Activated B cell treated with CpG ODN at 0.5 μM for 24 hours (primary cell): ENCODE data around the gene CELSR1. TPM values are rescaled to one million over a fixed set of nuclear protein-coding genes. Genes with fewer than 3 reads are reported as not detected.

Experiments
- ATAC-seq: fragments of 200-7000 bp; cut with Tn5 transposase; one replicate; pipeline ENCODE4 v1.10.0; 2021; ENCODE audit warnings: low read depth, mild to moderate bottlenecking, moderate library complexity
- CTCF ChIA-PET: fragments of 350-600 bp; sonication (Branson Sonifier 250); formaldehyde crosslinking; loops from one replicate; lab custom pipeline; 2021; ENCODE audit warnings: antibody characterized with exemption; lab: Charles Lee
- POLR2A ChIA-PET: fragments of 350-600 bp; sonication (Branson Sonifier 250); formaldehyde crosslinking; loops from one replicate; lab custom pipeline; 2021; ENCODE audit warnings: antibody characterized with exemption; lab: Charles Lee
- DNase-seq: peaks from one replicate; pipeline ENCODE4 v3.0.0; 2022
- H3K27ac Mint-ChIP-seq: one replicate; pipeline ENCODE4 v1.8.0; 2020; ENCODE audit warnings: mixed read lengths
- H3K27me3 Mint-ChIP-seq: one replicate; pipeline ENCODE4 v1.8.0; 2021; ENCODE audit warnings: mixed read lengths
- H3K36me3 Mint-ChIP-seq: one replicate; pipeline ENCODE4 v1.8.0; 2021; ENCODE audit warnings: low read depth, mixed read lengths
- H3K4me1 Mint-ChIP-seq: one replicate; pipeline ENCODE4 v1.8.0; 2021; ENCODE audit warnings: mixed read lengths
- H3K4me3 Mint-ChIP-seq: one replicate; pipeline ENCODE4 v1.8.0; 2020; ENCODE audit warnings: mild to moderate bottlenecking, mixed read lengths
- H3K9me3 Mint-ChIP-seq: one replicate; pipeline ENCODE4 v1.8.0; 2020; ENCODE audit warnings: mixed read lengths
- intact Hi-C: fragments of 100-400 bp; cut with micrococcal nuclease; formaldehyde crosslinking; loops from one replicate; pipeline ENCODE4 v1.15.1; 2024
- total RNA-seq: library from RNA; stranded (reverse); gene quantifications from 2 replicates; pipeline ENCODE4 v1.2.3, GENCODE V29; 2022
- TF ChIP-seq, protein P1 (sequence below): fragments of 200-600 bp; IDR thresholded peaks from one replicate; pipeline ENCODE4 v1.8.0; 2022; ENCODE audit warnings: antibody characterized with exemption, mild to moderate bottlenecking

CELSR1 gene
- total RNA-seq, 1 donor from 2014 or later: 12.3 TPM

DNA sequence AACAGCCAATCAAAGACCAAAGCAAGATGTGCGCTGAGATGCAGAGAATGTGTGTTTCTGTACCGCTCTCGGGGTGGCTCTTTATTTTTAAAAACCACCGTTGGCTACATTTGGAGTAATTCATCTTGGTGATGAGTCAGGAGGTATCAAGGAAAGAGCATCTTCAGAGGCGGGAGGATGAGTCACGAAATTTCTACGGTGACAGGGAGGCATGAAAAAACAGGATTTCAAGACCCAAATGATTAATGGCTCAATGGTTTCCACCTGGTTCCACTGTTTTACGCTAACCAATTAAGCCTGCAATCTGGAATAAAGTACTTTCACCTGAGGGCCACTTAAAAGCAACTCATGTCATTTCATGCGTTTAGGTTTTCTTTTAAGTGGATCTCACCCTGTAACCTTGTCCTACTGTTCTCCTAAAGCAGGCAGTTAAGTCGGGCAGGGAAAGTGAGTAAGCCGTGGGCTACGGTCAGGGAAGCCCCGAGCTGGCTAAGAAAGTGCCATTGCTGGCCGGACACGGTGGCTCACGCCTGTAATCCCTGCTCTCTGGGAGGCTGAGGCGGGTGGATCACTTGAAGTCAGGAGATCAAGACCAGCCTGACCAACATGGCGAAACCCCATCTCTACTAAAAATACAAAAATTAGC is 74.6 kb downstream of the CELSR1 start:
- TF ChIP-seq, protein P1, sequence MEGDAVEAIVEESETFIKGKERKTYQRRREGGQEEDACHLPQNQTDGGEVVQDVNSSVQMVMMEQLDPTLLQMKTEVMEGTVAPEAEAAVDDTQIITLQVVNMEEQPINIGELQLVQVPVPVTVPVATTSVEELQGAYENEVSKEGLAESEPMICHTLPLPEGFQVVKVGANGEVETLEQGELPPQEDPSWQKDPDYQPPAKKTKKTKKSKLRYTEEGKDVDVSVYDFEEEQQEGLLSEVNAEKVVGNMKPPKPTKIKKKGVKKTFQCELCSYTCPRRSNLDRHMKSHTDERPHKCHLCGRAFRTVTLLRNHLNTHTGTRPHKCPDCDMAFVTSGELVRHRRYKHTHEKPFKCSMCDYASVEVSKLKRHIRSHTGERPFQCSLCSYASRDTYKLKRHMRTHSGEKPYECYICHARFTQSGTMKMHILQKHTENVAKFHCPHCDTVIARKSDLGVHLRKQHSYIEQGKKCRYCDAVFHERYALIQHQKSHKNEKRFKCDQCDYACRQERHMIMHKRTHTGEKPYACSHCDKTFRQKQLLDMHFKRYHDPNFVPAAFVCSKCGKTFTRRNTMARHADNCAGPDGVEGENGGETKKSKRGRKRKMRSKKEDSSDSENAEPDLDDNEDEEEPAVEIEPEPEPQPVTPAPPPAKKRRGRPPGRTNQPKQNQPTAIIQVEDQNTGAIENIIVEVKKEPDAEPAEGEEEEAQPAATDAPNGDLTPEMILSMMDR: no peak
- no peak overlapping the region for H3K27ac Mint-ChIP-seq
- H3K36me3 Mint-ChIP-seq: no peaks in the 10 kb centered on the region
- H3K4me3 Mint-ChIP-seq: no peak overlapping the region
- ATAC-seq: no peak
- CTCF ChIA-PET: no interaction called here
- peaks cover 24% of the 10 kb centered on the region for H3K27me3 Mint-ChIP-seq
- intact Hi-C loops: no loop called here
- H3K4me1 Mint-ChIP-seq: no peaks in the 10 kb centered on the region
- DNase-seq: no peak
- POLR2A ChIA-PET: no interaction called here
- H3K9me3 Mint-ChIP-seq: no peaks in the 10 kb centered on the region

DNA sequence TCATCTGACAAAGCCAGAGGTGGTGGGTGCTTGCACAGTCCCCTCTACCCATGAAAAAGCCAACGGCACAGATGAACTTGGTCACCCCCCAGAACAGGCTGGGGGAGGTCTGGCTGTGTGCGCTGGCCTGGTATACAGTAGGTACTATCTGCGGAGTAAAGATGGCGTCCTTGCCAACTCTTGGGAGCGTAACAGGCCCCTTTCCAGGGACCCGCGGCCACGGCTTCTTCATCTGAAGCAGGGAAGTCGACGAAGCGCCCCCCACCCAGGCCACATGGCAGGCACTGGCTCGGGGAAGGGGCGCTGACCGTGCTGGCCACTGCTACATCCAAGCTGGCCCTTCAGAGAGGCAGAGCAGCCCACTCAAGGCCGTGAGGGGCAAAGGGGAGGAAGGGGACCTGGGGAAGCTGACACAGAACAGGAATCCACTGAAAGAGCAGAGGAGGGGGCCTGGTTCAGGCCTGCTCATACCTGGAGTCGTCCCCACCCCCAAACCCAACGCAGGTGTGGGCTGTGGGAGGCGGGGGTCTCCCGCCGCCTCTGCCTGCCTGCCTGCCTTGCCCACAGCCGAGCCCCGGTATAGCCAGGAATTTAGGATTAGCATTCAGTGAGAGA is 75.7 kb downstream of the CELSR1 start:
- POLR2A ChIA-PET: no interaction called here
- H3K27ac Mint-ChIP-seq: no peak overlapping the region
- intact Hi-C loops: no loop called here
- DNase-seq: no peak
- TF ChIP-seq, protein P1: no peak
- H3K36me3 Mint-ChIP-seq: no peaks in the 10 kb centered on the region
- H3K4me1 Mint-ChIP-seq: no peaks in the 10 kb centered on the region
- H3K4me3 Mint-ChIP-seq: no peak overlapping the region
- no peaks in the 10 kb centered on the region for H3K9me3 Mint-ChIP-seq
- CTCF ChIA-PET: no interaction called here
- peaks cover 24% of the 10 kb centered on the region for H3K27me3 Mint-ChIP-seq
- ATAC-seq: no peak

DNA sequence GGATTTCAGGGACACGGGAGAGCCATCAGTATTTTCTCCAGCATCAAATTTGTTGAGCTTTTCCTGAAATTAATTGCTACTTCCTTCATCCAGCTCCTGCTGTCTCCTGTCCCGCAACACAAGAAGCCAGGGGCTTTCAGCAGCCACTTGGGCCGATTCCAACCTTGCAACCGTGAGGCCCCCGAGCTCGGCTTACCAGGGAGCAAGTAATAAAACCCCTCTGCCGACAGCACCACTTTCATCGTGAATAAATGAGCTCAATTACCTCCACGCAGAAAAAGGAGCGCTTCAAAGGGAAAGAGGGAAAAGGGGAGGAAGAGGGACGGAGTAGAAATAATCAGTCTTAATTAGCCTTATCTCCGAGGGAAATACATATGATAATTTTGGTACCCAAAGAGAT is 76.6 kb downstream of the CELSR1 start:
- peaks cover 26% of the 10 kb centered on the region for H3K27me3 Mint-ChIP-seq
- POLR2A ChIA-PET: no interaction called here
- intact Hi-C loops: no loop called here
- ATAC-seq: no peak
- H3K36me3 Mint-ChIP-seq: no peaks in the 10 kb centered on the region
- no peak for DNase-seq
- peaks cover 3% of the 10 kb centered on the region for H3K4me1 Mint-ChIP-seq
- CTCF ChIA-PET: no interaction called here
- no peak overlapping the region for H3K27ac Mint-ChIP-seq
- TF ChIP-seq, protein P1: no peak
- no peak overlapping the region for H3K4me3 Mint-ChIP-seq
- H3K9me3 Mint-ChIP-seq: no peaks in the 10 kb centered on the region

DNA sequence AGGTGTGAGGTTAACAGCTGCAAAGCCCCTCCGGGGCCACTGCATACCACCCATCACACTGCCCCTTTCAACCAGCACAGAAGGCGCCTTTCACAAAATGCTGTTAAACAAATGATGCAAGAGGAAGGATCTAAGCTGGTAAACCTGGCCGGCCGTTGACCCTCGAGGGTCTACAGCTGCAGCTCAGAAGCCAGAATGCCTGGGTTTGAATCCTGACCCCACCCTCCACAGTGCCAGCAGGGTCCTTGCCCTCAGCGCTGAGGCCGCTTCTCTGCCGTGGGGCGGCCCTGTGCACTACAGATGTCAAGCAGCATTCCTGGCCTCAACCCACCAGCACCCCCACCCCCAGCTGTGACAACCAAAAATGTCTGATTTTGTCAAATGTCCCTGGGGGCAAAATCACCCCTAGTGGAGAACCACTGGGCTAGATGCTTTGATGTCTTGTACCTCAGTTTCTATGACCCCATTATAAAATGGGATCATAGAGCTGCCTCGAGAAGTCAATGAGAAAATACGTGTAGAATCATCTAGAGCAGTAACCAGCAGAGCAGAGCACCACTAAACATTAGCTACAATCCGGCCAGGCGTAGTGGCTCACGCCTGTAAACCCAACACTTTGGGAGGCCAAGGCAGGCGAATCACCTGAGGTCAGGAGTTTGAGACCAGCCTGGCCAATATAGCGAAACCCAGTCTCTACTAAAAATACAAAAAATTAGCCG is 77.9 kb downstream of the CELSR1 start:
- Mint-ChIP-seq H3K36me3 (no peaks in the 10 kb centered on the region), H3K4me3 (no peak overlapping the region), H3K9me3 (no peaks in the 10 kb centered on the region), H3K27me3 (peaks cover 18% of the 10 kb centered on the region), H3K27ac (no peak overlapping the region), H3K4me1 (peaks cover 3% of the 10 kb centered on the region)
- POLR2A ChIA-PET: no interaction called here
- TF ChIP-seq, protein P1: no peak
- CTCF ChIA-PET: no interaction called here
- ATAC-seq (no peak), DNase-seq (no peak)
- intact Hi-C loops: no loop called here

DNA sequence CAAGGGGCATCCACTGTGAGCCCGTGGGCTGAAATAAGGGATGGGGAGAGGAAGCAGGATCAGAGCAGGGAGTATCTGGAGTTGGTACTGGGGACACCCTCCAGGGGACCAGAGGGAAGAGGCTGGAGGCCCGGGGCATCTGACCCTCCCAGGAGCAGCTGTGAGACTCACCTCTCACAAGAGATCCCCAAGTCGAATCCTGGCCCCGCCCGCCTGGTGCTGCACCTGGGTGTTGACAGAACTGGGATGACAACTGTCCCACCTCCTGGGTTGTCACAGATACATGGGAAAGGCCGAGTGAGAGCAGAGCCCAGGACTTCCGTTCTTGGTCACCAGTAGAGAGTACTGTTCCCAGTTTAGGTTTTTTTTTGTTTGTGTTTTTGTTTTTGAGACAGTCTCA is 78.9 kb downstream of the CELSR1 start:
- ATAC-seq (no peak), DNase-seq (no peak)
- CTCF ChIA-PET: no interaction called here
- Mint-ChIP-seq H3K36me3 (no peaks in the 10 kb centered on the region), H3K9me3 (no peaks in the 10 kb centered on the region), H3K4me1 (peaks cover 3% of the 10 kb centered on the region), H3K4me3 (no peak overlapping the region), H3K27me3 (peaks cover 12% of the 10 kb centered on the region), H3K27ac (no peak overlapping the region)
- TF ChIP-seq, protein P1: no peak
- intact Hi-C loops: no loop called here
- POLR2A ChIA-PET: no interaction called here
